GM13977 (cell line): ENCODE results near the gene SOD2.
"Not testable (repeated sequence)": the region's sequence is repeated elsewhere in the genome, so short reads cannot be mapped to it uniquely, and the experiment has no call there.

Source experiments
- DNase-seq: peaks from one replicate; pipeline ENCODE4 v3.0.0; 2012; ENCODE audit warnings: low spot score
- in situ Hi-C: fragments of 300-500 bp; cut with MboI; formaldehyde crosslinking; loops from one replicate; pipeline ENCODE4 v1.12.0; 2022; ENCODE audit warnings: low sequenced_read_pairs, low pct_unique_long_range_greater_than_20kb, mixed read lengths, inconsistent platforms; ENCODE audit not compliant: unreplicated experiment
- TF ChIP-seq, protein P1 (sequence below): IDR thresholded peaks from 2 replicates; pipeline ENCODE4 v1.5.1; 2012; ENCODE audit warnings: mild to moderate bottlenecking, control low read depth; ENCODE audit not compliant: insufficient read depth; ENCODE audit errors: extremely low read depth, missing control alignments

Gene SOD2

DNA sequence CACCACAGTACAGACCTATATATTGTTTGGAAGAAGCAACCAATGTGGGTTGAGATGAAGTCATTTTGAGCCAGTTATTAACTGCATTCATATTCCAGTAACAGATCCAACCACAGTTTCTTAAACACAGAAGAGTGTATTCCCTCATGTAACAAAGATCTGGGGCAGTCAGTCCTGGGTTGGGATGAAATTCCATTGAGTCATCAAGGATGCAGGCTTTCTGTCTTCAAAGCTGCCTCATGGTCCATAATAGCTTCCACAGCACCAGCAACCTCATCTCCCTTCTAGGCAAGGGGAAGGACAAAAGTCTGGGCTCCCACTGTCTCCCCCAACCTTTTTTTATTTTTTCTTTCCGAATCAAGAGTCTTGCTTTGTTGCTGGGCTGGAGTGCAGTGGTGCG, 2.9 kb upstream of the SOD2 start:
- DNase-seq = no peak
- in situ Hi-C loops = no loop called here
- TF ChIP-seq, protein P1, sequence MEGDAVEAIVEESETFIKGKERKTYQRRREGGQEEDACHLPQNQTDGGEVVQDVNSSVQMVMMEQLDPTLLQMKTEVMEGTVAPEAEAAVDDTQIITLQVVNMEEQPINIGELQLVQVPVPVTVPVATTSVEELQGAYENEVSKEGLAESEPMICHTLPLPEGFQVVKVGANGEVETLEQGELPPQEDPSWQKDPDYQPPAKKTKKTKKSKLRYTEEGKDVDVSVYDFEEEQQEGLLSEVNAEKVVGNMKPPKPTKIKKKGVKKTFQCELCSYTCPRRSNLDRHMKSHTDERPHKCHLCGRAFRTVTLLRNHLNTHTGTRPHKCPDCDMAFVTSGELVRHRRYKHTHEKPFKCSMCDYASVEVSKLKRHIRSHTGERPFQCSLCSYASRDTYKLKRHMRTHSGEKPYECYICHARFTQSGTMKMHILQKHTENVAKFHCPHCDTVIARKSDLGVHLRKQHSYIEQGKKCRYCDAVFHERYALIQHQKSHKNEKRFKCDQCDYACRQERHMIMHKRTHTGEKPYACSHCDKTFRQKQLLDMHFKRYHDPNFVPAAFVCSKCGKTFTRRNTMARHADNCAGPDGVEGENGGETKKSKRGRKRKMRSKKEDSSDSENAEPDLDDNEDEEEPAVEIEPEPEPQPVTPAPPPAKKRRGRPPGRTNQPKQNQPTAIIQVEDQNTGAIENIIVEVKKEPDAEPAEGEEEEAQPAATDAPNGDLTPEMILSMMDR = no peak

DNA sequence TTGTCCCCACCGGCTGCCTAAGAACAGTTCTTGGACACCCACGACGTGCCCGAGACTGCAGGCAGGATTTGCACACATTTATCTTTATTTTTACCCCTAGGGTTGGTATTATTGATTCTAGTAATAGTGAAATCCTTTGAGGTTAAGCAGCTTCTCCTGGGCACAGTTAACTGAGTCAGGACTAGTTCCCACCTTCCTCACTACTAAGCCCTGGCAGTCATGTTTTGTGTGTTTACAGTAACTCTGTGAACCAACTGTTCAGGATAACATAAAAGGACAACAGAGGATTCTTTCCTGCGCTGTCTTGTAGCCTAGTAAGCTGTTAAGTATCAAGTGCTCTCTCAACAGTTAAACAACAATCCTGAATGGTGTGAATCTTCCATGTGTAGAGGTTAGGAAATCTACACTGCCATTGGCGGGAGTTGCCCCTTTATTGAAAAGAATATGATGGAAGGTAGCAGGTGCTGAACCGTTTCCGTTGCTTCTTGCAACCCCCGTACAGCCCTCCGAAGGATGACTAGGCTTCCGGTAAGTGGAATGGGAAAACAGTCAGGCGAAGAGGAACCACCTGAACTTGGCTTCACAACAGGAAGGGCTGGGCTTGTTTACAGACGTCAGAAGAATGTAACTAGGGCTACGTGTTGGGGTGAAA, 979 bp upstream of the SOD2 start:
- in situ Hi-C loops = no loop called here
- DNase-seq = peak; percentile 31
- TF ChIP-seq, protein P1 = no peak

DNA sequence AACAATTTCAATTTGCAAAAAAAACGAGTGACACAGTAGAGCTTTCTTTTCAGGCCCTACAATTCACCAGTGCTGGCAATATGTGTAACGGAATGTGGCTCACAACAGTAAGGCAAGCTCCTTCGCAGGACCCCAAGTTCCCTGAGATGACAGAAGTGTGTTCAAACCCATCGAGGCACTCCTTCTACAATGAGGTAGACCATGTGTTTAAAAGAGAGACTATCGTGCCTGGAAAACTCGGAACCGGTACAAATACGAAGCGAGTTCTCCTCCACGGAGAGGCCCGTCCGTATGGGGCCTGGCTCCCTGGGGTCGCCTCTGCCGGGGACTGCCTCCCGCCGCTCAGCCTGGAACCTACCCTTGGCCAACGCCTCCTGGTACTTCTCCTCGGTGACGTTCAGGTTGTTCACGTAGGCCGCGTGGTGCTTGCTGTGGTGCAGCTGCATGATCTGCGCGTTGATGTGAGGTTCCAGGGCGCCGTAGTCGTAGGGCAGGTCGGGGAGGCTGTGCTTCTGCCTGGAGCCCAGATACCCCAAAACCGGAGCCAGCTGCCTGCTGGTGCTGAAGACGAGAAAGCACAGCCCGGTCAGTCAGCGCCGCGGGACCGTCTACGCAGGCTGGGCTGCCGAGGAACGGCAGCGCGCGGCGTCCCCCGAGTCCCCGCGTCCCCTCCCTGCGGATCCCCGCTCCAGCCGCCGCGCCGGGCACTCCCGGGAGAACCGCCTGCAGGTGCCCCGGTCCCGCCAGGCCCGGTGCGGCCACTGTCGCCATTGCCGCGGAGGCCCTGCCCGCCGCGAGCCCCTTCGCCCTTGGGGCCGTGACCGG, 526 bp downstream of the SOD2 start:
- peak; percentile 73 for DNase-seq
- TF ChIP-seq, protein P1 = no peak
- in situ Hi-C loops = no loop called here

DNA sequence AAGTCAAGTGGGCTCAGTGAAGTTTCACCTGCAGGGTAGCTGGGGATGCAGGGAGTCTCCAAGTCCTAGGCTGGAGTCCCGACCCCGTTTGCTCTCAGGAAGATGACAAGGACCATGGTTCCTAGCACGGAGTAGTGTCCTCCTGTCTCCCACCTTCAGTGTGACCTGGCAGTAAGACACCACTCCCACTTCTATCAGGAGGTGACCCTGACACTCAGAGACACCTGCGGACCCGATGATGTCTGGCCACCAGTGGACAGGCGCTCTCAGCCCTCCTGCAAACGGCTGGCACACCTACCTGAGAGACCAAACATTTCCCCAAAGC, 1.1 kb downstream of the SOD2 start:
- in situ Hi-C loops = no loop called here
- TF ChIP-seq, protein P1 = no peak
- DNase-seq = no peak

DNA sequence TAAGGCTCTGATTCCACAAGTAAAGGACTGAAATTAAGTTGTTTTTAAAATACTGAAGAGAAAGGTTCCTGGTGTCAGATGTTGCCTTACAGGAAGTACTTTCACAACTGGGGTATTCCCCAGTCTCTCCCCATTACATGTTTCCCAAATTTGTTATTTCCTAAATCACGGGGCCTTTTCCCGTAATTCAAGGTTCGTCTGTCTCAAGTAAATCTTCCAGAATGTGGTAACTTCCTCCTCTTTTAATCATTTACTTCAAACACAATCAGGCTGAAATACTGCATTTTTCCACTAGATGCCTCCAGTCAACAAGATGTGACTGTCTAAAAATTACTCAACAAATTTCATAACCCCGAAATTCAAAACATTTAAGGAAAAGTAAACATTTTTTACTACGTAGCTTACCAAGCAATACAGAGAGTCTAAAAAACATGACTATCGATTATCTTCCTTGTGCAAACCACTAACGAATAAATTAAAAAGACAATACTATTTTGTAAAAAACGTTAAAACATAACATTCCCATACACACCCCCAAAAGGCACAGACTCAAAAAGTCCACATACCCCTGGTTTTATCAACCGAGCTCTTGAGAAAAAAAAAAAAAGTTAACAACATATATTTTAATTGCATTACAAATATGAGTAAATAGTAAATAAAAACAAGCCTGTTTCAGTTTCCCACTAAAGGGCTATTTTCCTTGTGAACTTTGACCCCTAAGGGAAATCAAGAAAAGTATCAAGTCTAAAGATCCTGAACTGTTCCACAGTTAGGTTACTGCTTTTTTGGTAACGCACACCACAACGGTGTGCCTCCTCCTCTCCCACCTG, 1.7 kb downstream of the SOD2 start:
- TF ChIP-seq, protein P1 = peak; percentile 71
- in situ Hi-C loops = no loop called here
- peak; percentile 65 for DNase-seq

DNA sequence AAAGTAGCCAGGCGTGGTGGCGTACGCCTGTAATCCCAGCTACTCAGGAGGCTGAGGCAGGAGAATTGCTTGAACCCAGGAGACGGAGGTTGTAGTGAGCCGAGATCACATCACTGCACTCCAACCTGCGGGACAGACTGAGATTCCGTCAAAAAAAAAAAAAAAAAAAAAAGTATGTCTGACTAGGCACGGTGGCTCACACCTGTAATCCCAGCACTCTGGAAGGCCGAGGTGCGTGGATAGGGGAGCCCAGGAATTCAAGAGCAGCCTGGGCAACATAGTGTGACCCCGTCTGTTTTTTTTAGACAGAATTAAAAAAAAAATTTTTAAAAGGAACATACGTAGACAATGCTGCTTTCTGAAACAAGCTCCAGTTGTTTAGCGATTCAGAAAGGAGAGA, 2.9 kb downstream of the SOD2 start:
- DNase-seq, in situ Hi-C loops: not testable (repeated sequence)

DNA sequence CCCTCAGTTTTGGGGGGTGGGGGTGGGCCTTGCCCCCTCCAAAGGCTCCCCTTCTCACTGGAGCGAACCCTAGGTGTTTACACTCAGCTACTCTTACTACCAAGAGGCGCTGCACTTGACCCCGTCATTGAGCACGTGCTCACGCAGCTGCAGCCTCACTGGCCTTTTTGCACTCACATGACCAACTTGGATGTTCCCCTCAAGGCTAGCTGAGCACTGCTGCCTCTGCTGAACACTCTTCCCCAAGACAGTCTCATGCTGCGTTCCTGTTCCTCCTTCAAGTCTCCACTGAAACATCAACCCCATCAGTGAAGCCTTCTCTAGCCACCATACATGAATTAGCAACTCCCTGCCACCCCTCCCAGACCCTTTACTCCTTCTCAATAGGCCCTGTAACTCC, 4.0 kb downstream of the SOD2 start:
- no peak for DNase-seq
- TF ChIP-seq, protein P1 = no peak
- in situ Hi-C loops = no loop called here
